ENCODE data around the gene LRRC31.
A peak's percentile ranks its signal among the peaks of the same experiment; 100 is the strongest.

Gene LRRC31

GRCh38 chr3:169869484-169870220 lies at the start of gene LRRC31:
Gene LRRC31 (minus strand): TSS chr3:169869935. CDS start chr3:169869807, 128 bp downstream.
- in situ Hi-C loops (cut with HindIII; ENCODE audit: low pct_unique_long_range_greater_than_20kb, low sequenced_read_pairs) = no loop called here
- TF ChIP-seq JUND (IDR thresholded peaks at IDR 0.05; ENCODE audit: low read depth) = peak; percentile 80; the same call in 1 of the 2 replicates

GRCh38 chr3:169914321-169914720 lies 44.6 kb upstream of the LRRC31 start:
- DNase-seq (ENCODE audit: low read depth in 1 of 2, low spot score in 1 of 2) = no peak
- in situ Hi-C loops (cut with HindIII; ENCODE audit: low pct_unique_long_range_greater_than_20kb, low sequenced_read_pairs) = no loop called here
- TF ChIP-seq JUND (IDR thresholded peaks at IDR 0.05; ENCODE audit: low read depth) = no peak

More at GRCh38 chr3:169869484-169870220, at the start of gene LRRC31:
- peak in 1 of 2 experiments; percentile 84 for DNase-seq (ENCODE audit: low read depth in 1 of 2, low spot score in 1 of 2)

- in situ Hi-C loops (cut with HindIII; ENCODE audit: low pct_unique_long_range_greater_than_20kb, low sequenced_read_pairs) = no loop called here
- no peak for TF ChIP-seq JUND (IDR thresholded peaks at IDR 0.05; ENCODE audit: low read depth)
Measured at GRCh38 chr3:169913323-169913722, 43.6 kb upstream of the LRRC31 start.

GRCh38 chr3:169911272-169911671 lies 41.5 kb upstream of the LRRC31 start, which contains the start of gene SAMD7:
Gene SAMD7 (plus strand): TSS chr3:169911572. CDS start chr3:169919499, 7,927 bp downstream.
- in situ Hi-C loops (cut with HindIII; ENCODE audit: low pct_unique_long_range_greater_than_20kb, low sequenced_read_pairs) = no loop called here
- no peak for TF ChIP-seq JUND (IDR thresholded peaks at IDR 0.05; ENCODE audit: low read depth)
- no peak for DNase-seq (ENCODE audit: low read depth in 1 of 2, low spot score in 1 of 2)

More at GRCh38 chr3:169913323-169913722, 43.6 kb upstream of the LRRC31 start:
- DNase-seq (ENCODE audit: low read depth in 1 of 2, low spot score in 1 of 2) = no peak

- in situ Hi-C loops (cut with HindIII; ENCODE audit: low pct_unique_long_range_greater_than_20kb, low sequenced_read_pairs) = no loop called here
- no peak for TF ChIP-seq JUND (IDR thresholded peaks at IDR 0.05; ENCODE audit: low read depth)
- no peak for DNase-seq (ENCODE audit: low read depth in 1 of 2, low spot score in 1 of 2)
Measured at GRCh38 chr3:169907944-169908343, 38.2 kb upstream of the LRRC31 start.

- no peak for DNase-seq (ENCODE audit: low read depth in 1 of 2, low spot score in 1 of 2)
- no peak for TF ChIP-seq JUND (IDR thresholded peaks at IDR 0.05; ENCODE audit: low read depth)
- in situ Hi-C loops (cut with HindIII; ENCODE audit: low pct_unique_long_range_greater_than_20kb, low sequenced_read_pairs) = no loop called here
Measured at GRCh38 chr3:169907476-169907875, 37.7 kb upstream of the LRRC31 start.

- no peak for DNase-seq (ENCODE audit: low read depth in 1 of 2, low spot score in 1 of 2)
- in situ Hi-C loops (cut with HindIII; ENCODE audit: low pct_unique_long_range_greater_than_20kb, low sequenced_read_pairs) = no loop called here
- no peak for TF ChIP-seq JUND (IDR thresholded peaks at IDR 0.05; ENCODE audit: low read depth)
Measured at GRCh38 chr3:169905404-169905803, 35.7 kb upstream of the LRRC31 start.

GRCh38 chr3:169901453-169901852 lies 31.7 kb upstream of the LRRC31 start:
- in situ Hi-C loops (cut with HindIII; ENCODE audit: low pct_unique_long_range_greater_than_20kb, low sequenced_read_pairs) = no loop called here
- no peak for DNase-seq (ENCODE audit: low read depth in 1 of 2, low spot score in 1 of 2)
- TF ChIP-seq JUND (IDR thresholded peaks at IDR 0.05; ENCODE audit: low read depth) = no peak

GRCh38 chr3:169897284-169897683 lies 27.5 kb upstream of the LRRC31 start:
- TF ChIP-seq JUND (IDR thresholded peaks at IDR 0.05; ENCODE audit: low read depth) = no peak
- in situ Hi-C loops (cut with HindIII; ENCODE audit: low pct_unique_long_range_greater_than_20kb, low sequenced_read_pairs) = no loop called here
- DNase-seq (ENCODE audit: low read depth in 1 of 2, low spot score in 1 of 2) = no peak

GRCh38 chr3:169895072-169895471 lies 25.3 kb upstream of the LRRC31 start:
- TF ChIP-seq JUND (IDR thresholded peaks at IDR 0.05; ENCODE audit: low read depth) = no peak
- in situ Hi-C loops (cut with HindIII; ENCODE audit: low pct_unique_long_range_greater_than_20kb, low sequenced_read_pairs) = no loop called here
- peak in 1 of 2 experiments; percentile 58 for DNase-seq (ENCODE audit: low read depth in 1 of 2, low spot score in 1 of 2)

- in situ Hi-C loops (cut with HindIII; ENCODE audit: low pct_unique_long_range_greater_than_20kb, low sequenced_read_pairs) = no loop called here
- DNase-seq (ENCODE audit: low read depth in 1 of 2, low spot score in 1 of 2) = no peak
- no peak for TF ChIP-seq JUND (IDR thresholded peaks at IDR 0.05; ENCODE audit: low read depth)
Measured at GRCh38 chr3:169894110-169894509, 24.4 kb upstream of the LRRC31 start.

- TF ChIP-seq JUND (IDR thresholded peaks at IDR 0.05; ENCODE audit: low read depth) = no peak
- DNase-seq (ENCODE audit: low read depth in 1 of 2, low spot score in 1 of 2) = no peak
- in situ Hi-C loops (cut with HindIII; ENCODE audit: low pct_unique_long_range_greater_than_20kb, low sequenced_read_pairs) = no loop called here
Measured at GRCh38 chr3:169891886-169892285, 22.2 kb upstream of the LRRC31 start.

GRCh38 chr3:169886671-169887070 lies 16.9 kb upstream of the LRRC31 start:
- peak in 1 of 2 experiments; percentile 66 for DNase-seq (ENCODE audit: low read depth in 1 of 2, low spot score in 1 of 2)
- in situ Hi-C loops (cut with HindIII; ENCODE audit: low pct_unique_long_range_greater_than_20kb, low sequenced_read_pairs) = no loop called here
- TF ChIP-seq JUND (IDR thresholded peaks at IDR 0.05; ENCODE audit: low read depth) = no peak
